Neural cell (in vitro differentiated cells): ENCODE data around the gene MAP6. TPM values are rescaled to one million over a fixed set of nuclear protein-coding genes. Genes with fewer than 3 reads are reported as not detected.

Source experiments
- H2AFZ ChIP-seq: fragments of 200-600, 300-800 bp; sonication (generic), shearing (Covaris generic); 2 replicates; pipeline ENCODE4 v1.6.0; 2014; ENCODE audit warnings: low read depth, mild to moderate bottlenecking, antibody characterized with exemption, low read length, moderate library complexity
- H3F3A ChIP-seq: fragments of 200-600 bp; shearing (Covaris generic); 2 replicates; pipeline ENCODE4 v1.6.1; 2016; ENCODE audit warnings: mild to moderate bottlenecking, moderate library complexity, mixed read lengths, antibody characterized with exemption, low read length; ENCODE audit not compliant: insufficient read depth, poor library complexity, severe bottlenecking
- H3K27ac ChIP-seq: fragments of 200-600, 300-800 bp; sonication (generic), shearing (Covaris generic); 2 replicates; pipeline ENCODE4 v1.5.1; 2014; ENCODE audit warnings: mild to moderate bottlenecking, low read length, moderate library complexity
- H3K27me3 ChIP-seq: fragments of 300-800, 200-600 bp; sonication (generic), shearing (Covaris generic); 2 replicates; pipeline ENCODE4 v1.6.0; 2014; ENCODE audit warnings: mild to moderate bottlenecking, low read depth, low read length, moderate library complexity; ENCODE audit not compliant: insufficient read depth
- H3K36me3 ChIP-seq: fragments of 300-800, 200-600 bp; sonication (generic), shearing (Covaris generic); 2 replicates; pipeline ENCODE4 v1.5.1; 2014; ENCODE audit warnings: mild to moderate bottlenecking, antibody characterized with exemption, low read length, moderate library complexity; ENCODE audit not compliant: insufficient read depth
- H3K4me2 ChIP-seq: fragments of 300-800, 200-600 bp; sonication (generic), shearing (Covaris generic); 2 replicates; pipeline ENCODE4 v1.6.0; 2014; ENCODE audit warnings: mild to moderate bottlenecking, low read length
- H3K4me3 ChIP-seq: fragments of 300-800, 200-600 bp; sonication (generic), shearing (Covaris generic); 2 replicates; pipeline ENCODE4 v1.5.1; 2014; ENCODE audit warnings: mild to moderate bottlenecking, low read length, moderate library complexity
- H3K79me2 ChIP-seq: fragments of 200-600 bp; shearing (Covaris generic); replicated peaks from 2 replicates; pipeline ENCODE4 v1.6.0; 2014; ENCODE audit warnings: mild to moderate bottlenecking, low read length, moderate library complexity; ENCODE audit not compliant: insufficient read depth
- H3K9ac ChIP-seq: fragments of 300-800, 200-600 bp; sonication (generic), shearing (Covaris generic); 2 replicates; pipeline ENCODE4 v1.6.1; 2016; ENCODE audit warnings: mild to moderate bottlenecking, low read length, mixed read lengths
- H3K9me2 ChIP-seq: fragments of 200-600 bp; shearing (Covaris generic); 2 replicates; pipeline ENCODE4 v1.6.1; 2016; ENCODE audit warnings: mild to moderate bottlenecking, low read length, mixed read lengths; ENCODE audit not compliant: insufficient read depth
- H3K9me3 ChIP-seq: fragments of 200-600, 300-800 bp; sonication (generic), shearing (Covaris generic); 2 replicates; pipeline ENCODE4 v1.6.1; 2016; ENCODE audit warnings: mild to moderate bottlenecking, mixed run types, low read length, moderate library complexity, mixed read lengths
- H4K20me1 ChIP-seq: fragments of 200-600 bp; shearing (Covaris generic); 2 replicates; pipeline ENCODE4 v1.6.1; 2016; ENCODE audit warnings: mild to moderate bottlenecking, mixed run types; ENCODE audit not compliant: insufficient read depth
- EP300 ChIP-seq: fragments of 450-650 bp; conservative IDR thresholded peaks from 2 replicates; pipeline ENCODE4 v1.6.1; 2014; ENCODE audit warnings: antibody characterized with exemption, mild to moderate bottlenecking, moderate library complexity; ENCODE audit not compliant: poor library complexity, severe bottlenecking
- EZH2 ChIP-seq: fragments of 200-600, 300-800 bp; shearing (Covaris generic), sonication (generic); IDR thresholded peaks from 2 replicates; pipeline ENCODE4 v1.6.1; 2014; ENCODE audit warnings: antibody characterized with exemption, low read length, borderline replicate concordance, mild to moderate bottlenecking; ENCODE audit not compliant: insufficient read depth, poor library complexity, severe bottlenecking
- MXI1 ChIP-seq: fragments of 450-650 bp; conservative IDR thresholded peaks from 2 replicates; pipeline ENCODE4 v1.6.1; 2014; ENCODE audit warnings: antibody characterized with exemption, mild to moderate bottlenecking; ENCODE audit not compliant: poor library complexity, severe bottlenecking
- POLR2AphosphoS5 ChIP-seq: IDR thresholded peaks from 2 replicates; pipeline ENCODE4 v1.6.1; 2012
- RAD21 ChIP-seq: fragments of 450-650 bp; conservative IDR thresholded peaks from 2 replicates; pipeline ENCODE4 v1.6.1; 2014; ENCODE audit warnings: antibody characterized with exemption, mild to moderate bottlenecking, moderate library complexity
- SMC3 ChIP-seq: fragments of 450-650 bp; conservative IDR thresholded peaks from 2 replicates; pipeline ENCODE4 v1.6.1; 2014; ENCODE audit warnings: antibody characterized with exemption, mild to moderate bottlenecking, moderate library complexity; ENCODE audit not compliant: poor library complexity
- TAF1 ChIP-seq: IDR thresholded peaks from 2 replicates; pipeline ENCODE4 v1.6.1; 2012; ENCODE audit warnings: low read depth
- polyA plus RNA-seq: library from polyadenylated mRNA; depleted of rRNA; stranded (reverse); fragments of >200 nt; gene quantifications from 2 replicates; pipeline ENCODE4 v1.2.3, GENCODE V29; 2014
- TF ChIP-seq, protein P1 (sequence below): IDR thresholded peaks from 2 replicates; pipeline ENCODE4 v1.6.1; 2012; ENCODE audit warnings: borderline replicate concordance
- TF ChIP-seq, protein P2 (sequence below): fragments of 450-650 bp; IDR thresholded peaks from 2 replicates; pipeline ENCODE4 v1.5.1; 2014; ENCODE audit warnings: antibody characterized with exemption, mild to moderate bottlenecking, moderate library complexity; ENCODE audit not compliant: poor library complexity, severe bottlenecking

The MAP6 gene
- polyA plus RNA-seq, 1 donor from 2014 or later = 178 TPM

DNA sequence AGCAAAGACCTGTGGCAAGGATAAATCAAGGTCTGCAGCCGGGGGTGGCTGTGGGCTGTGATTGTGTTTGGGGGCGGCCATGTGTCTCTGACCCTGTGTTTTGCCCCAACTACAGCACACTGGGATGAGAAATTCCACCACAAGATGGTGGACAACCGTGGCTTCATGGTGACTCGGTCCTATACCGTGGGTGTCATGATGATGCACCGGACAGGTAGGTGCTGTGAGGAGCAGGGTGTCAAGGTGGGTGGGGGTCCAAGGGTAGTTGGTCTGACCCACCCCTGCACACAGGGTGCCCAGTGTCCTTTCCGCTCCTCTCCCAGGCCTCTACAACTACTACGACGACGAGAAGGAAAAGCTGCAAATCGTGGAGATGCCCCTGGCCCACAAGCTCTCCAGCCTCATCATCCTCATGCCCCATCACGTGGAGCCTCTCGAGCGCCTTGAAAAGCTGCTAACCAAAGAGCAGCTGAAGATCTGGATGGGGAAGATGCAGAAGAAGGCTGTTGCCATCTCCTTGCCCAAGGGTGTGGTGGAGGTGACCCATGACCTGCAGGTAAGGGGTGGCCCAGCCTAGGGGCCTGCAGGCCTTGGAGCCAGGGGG lies 100.1 kb downstream of the MAP6 start:
- TF ChIP-seq SMC3 = no peak
- TF ChIP-seq POLR2AphosphoS5 = no peak
- TF ChIP-seq RAD21 = no peak
- TF ChIP-seq, protein P1, sequence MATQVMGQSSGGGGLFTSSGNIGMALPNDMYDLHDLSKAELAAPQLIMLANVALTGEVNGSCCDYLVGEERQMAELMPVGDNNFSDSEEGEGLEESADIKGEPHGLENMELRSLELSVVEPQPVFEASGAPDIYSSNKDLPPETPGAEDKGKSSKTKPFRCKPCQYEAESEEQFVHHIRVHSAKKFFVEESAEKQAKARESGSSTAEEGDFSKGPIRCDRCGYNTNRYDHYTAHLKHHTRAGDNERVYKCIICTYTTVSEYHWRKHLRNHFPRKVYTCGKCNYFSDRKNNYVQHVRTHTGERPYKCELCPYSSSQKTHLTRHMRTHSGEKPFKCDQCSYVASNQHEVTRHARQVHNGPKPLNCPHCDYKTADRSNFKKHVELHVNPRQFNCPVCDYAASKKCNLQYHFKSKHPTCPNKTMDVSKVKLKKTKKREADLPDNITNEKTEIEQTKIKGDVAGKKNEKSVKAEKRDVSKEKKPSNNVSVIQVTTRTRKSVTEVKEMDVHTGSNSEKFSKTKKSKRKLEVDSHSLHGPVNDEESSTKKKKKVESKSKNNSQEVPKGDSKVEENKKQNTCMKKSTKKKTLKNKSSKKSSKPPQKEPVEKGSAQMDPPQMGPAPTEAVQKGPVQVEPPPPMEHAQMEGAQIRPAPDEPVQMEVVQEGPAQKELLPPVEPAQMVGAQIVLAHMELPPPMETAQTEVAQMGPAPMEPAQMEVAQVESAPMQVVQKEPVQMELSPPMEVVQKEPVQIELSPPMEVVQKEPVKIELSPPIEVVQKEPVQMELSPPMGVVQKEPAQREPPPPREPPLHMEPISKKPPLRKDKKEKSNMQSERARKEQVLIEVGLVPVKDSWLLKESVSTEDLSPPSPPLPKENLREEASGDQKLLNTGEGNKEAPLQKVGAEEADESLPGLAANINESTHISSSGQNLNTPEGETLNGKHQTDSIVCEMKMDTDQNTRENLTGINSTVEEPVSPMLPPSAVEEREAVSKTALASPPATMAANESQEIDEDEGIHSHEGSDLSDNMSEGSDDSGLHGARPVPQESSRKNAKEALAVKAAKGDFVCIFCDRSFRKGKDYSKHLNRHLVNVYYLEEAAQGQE = no peak
- TF ChIP-seq, protein P2, sequence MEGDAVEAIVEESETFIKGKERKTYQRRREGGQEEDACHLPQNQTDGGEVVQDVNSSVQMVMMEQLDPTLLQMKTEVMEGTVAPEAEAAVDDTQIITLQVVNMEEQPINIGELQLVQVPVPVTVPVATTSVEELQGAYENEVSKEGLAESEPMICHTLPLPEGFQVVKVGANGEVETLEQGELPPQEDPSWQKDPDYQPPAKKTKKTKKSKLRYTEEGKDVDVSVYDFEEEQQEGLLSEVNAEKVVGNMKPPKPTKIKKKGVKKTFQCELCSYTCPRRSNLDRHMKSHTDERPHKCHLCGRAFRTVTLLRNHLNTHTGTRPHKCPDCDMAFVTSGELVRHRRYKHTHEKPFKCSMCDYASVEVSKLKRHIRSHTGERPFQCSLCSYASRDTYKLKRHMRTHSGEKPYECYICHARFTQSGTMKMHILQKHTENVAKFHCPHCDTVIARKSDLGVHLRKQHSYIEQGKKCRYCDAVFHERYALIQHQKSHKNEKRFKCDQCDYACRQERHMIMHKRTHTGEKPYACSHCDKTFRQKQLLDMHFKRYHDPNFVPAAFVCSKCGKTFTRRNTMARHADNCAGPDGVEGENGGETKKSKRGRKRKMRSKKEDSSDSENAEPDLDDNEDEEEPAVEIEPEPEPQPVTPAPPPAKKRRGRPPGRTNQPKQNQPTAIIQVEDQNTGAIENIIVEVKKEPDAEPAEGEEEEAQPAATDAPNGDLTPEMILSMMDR = no peak
- no peak for TF ChIP-seq EZH2
- TF ChIP-seq EP300 = no peak
- no peak for TF ChIP-seq TAF1
- no peak for TF ChIP-seq MXI1
- Histone ChIP-seq H3K4me3 (no peak overlapping the region), H2AFZ (no peak overlapping the region), H3F3A (no peaks in the 10 kb centered on the region), H3K27ac (no peak overlapping the region), H3K36me3 (no peaks in the 10 kb centered on the region), H3K9me3 (no peaks in the 10 kb centered on the region), H3K27me3 (no peaks in the 10 kb centered on the region), H3K9ac (no peak overlapping the region), H4K20me1 (no peaks in the 10 kb centered on the region), H3K79me2 (no peaks in the 10 kb centered on the region), H3K4me2 (no peak overlapping the region), H3K9me2 (no peaks in the 10 kb centered on the region)

DNA sequence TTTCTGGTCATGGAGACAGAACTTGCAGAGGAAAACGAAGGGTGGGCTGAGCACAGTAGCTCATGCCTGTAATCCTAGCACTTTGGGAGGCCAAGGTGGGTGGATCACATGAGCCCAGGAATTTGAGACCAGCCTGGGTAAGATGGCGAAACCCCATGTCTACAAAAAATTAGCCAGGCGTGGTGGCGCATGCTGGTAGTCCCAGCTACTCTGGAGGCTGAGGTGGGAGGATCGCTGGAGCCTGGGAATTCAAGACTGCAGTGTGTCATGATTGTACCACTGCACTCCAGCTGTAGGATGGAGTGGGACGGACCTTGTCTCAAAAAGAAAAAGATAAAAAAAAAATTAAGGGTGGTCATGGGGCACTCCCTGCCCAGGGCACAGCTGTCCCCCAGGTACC lies 100.9 kb downstream of the MAP6 start:
- H2AFZ ChIP-seq = no peak overlapping the region
- H4K20me1 ChIP-seq = no peaks in the 10 kb centered on the region
- H3K9ac ChIP-seq = no peak overlapping the region
- H3K27me3 ChIP-seq = no peaks in the 10 kb centered on the region
- H3K9me2 ChIP-seq = no peaks in the 10 kb centered on the region
- no peaks in the 10 kb centered on the region for H3K36me3 ChIP-seq
- no peak overlapping the region for H3K4me3 ChIP-seq
- H3K27ac ChIP-seq = no peak overlapping the region
- H3K9me3 ChIP-seq = no peaks in the 10 kb centered on the region
- no peak overlapping the region for H3K4me2 ChIP-seq
- H3F3A ChIP-seq = no peaks in the 10 kb centered on the region
- H3K79me2 ChIP-seq = no peaks in the 10 kb centered on the region
- TF ChIP-seq TAF1 (no peak), MXI1 (no peak), EP300 (no peak), SMC3 (no peak), POLR2AphosphoS5 (no peak), RAD21 (no peak), EZH2 (no peak)
- TF ChIP-seq, protein P2 = no peak
- TF ChIP-seq, protein P1 = no peak
